Upper lobe of right lung (tissue), 1 donor: ENCODE results near the gene CHMP1A. TPM values are rescaled to one million over a fixed set of nuclear protein-coding genes. Genes with fewer than 3 reads are reported as not detected.

Source experiments
- ATAC-seq: fragments of 200-7000 bp; cut with Tn5 transposase; one replicate; pipeline ENCODE4 v1.9.1; 2020; ENCODE audit warnings: mild to moderate bottlenecking, moderate library complexity
- DNase-seq: peaks from one replicate; pipeline ENCODE4 v3.0.0-alpha.2; 2020
- H3K27ac ChIP-seq: fragments of 200-600 bp; one replicate; pipeline ENCODE4 v1.8.0; 2022
- H3K27me3 ChIP-seq: fragments of 200-600 bp; one replicate; pipeline ENCODE4 v1.8.0; 2022; ENCODE audit warnings: mild to moderate bottlenecking
- H3K36me3 ChIP-seq: fragments of 200-600 bp; one replicate; pipeline ENCODE4 v1.8.0; 2022
- H3K4me1 ChIP-seq: fragments of 200-600 bp; one replicate; pipeline ENCODE4 v1.8.0; 2022
- H3K4me3 ChIP-seq: fragments of 200-600 bp; one replicate; pipeline ENCODE4 v1.8.0; 2022; ENCODE audit warnings: mild to moderate bottlenecking
- H3K9me3 ChIP-seq: fragments of 200-600 bp; one replicate; pipeline ENCODE4 v1.8.0; 2022
- intact Hi-C: fragments of 100-400 bp; cut with DNase I; formaldehyde crosslinking; loops from one replicate; pipeline ENCODE4 v1.11.0; 2022
- total RNA-seq: library from RNA; stranded (reverse); fragmentation: NEBNext Ultra II Directional; extraction: Animal tissue kit (Norgen Biotek cat#: 25700); gene quantifications from one replicate; pipeline ENCODE4 v1.2.1, GENCODE V29; 2021
- TF ChIP-seq, protein P1 (sequence below): fragments of 200-600 bp; IDR thresholded peaks from one replicate; pipeline ENCODE4 v1.8.0; 2022; ENCODE audit warnings: antibody characterized with exemption
- donor health status: DM: no; HTN: yes; CAD: no; lungs with severe emphysema.

CHMP1A gene
- total RNA-seq, 1 donor from 2014 or later = 74.0 TPM

- Histone ChIP-seq H3K27ac (no peak overlapping the region), H3K4me1 (no peaks in the 10 kb centered on the region), H3K9me3 (no peaks in the 10 kb centered on the region), H3K36me3 (no peaks in the 10 kb centered on the region), H3K4me3 (no peak overlapping the region), H3K27me3 (no peaks in the 10 kb centered on the region)
- intact Hi-C loops = no loop called here
- ATAC-seq (no peak), DNase-seq (no peak)
- TF ChIP-seq, protein P1, sequence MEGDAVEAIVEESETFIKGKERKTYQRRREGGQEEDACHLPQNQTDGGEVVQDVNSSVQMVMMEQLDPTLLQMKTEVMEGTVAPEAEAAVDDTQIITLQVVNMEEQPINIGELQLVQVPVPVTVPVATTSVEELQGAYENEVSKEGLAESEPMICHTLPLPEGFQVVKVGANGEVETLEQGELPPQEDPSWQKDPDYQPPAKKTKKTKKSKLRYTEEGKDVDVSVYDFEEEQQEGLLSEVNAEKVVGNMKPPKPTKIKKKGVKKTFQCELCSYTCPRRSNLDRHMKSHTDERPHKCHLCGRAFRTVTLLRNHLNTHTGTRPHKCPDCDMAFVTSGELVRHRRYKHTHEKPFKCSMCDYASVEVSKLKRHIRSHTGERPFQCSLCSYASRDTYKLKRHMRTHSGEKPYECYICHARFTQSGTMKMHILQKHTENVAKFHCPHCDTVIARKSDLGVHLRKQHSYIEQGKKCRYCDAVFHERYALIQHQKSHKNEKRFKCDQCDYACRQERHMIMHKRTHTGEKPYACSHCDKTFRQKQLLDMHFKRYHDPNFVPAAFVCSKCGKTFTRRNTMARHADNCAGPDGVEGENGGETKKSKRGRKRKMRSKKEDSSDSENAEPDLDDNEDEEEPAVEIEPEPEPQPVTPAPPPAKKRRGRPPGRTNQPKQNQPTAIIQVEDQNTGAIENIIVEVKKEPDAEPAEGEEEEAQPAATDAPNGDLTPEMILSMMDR = no peak
Measured at GRCh38 chr16:89596061-89596689, 61.3 kb downstream of the CHMP1A start.

DNA sequence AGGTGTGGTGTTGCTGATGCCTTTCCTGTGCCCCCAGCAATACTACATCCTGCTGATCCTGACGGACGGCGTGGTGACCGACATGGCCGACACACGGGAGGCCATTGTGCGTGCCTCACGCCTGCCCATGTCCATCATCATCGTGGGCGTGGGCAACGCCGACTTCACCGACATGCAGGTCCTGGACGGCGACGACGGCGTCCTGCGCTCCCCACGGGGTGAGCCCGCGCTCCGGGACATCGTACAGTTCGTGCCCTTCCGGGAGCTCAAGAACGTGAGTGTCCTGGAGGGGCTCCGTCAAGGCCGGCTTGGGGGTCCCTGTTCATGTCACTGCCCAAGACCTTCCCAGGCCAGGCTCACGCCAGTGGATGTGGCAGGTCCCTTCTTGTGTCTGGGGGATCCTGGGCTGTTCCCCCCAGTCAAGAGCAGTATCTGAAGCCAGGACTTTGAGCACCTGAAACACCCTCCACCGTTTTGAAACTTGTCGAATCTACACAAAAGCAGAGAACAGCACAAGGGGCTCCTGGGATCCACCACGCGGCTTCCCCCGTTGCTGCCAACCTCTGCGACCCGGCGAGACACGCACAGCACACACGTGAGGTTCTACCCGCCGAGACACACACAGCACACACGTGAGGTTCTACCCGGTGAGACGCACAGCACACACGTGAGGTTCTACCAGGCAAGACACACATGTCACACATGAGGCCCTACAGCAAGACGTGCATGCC is 62.0 kb downstream of the CHMP1A start:
- TF ChIP-seq, protein P1 = no peak
- DNase-seq (no peak), ATAC-seq (no peak)
- Histone ChIP-seq H3K9me3 (no peaks in the 10 kb centered on the region), H3K27me3 (no peaks in the 10 kb centered on the region), H3K27ac (no peak overlapping the region), H3K4me1 (no peaks in the 10 kb centered on the region), H3K36me3 (no peaks in the 10 kb centered on the region), H3K4me3 (no peak overlapping the region)
- intact Hi-C loops = no loop called here

Other genes starting within 250 kb of the CHMP1A start
- 125 TPM for gene ANKRD11, start 167.1 kb downstream of the CHMP1A start, total RNA-seq
- gene SPG7, start 149.3 kb downstream of the CHMP1A start, total RNA-seq = 95.0 TPM
- 1,795 TPM for gene RPL13, start 97.0 kb downstream of the CHMP1A start, total RNA-seq
- 4.8 TPM for gene CPNE7, start 82.0 kb downstream of the CHMP1A start, total RNA-seq
- gene DPEP1, start 44.1 kb downstream of the CHMP1A start, total RNA-seq = 3.0 TPM
- 8.1 TPM for gene SPATA33, start 128 bp upstream of the CHMP1A start, total RNA-seq
- 81.5 TPM for gene CDK10, start 29.0 kb upstream of the CHMP1A start, total RNA-seq
- 13.3 TPM for gene SPATA2L, start 44.0 kb upstream of the CHMP1A start, total RNA-seq
- gene VPS9D1, start 63.2 kb upstream of the CHMP1A start, total RNA-seq = 15.7 TPM
- gene ZNF276, start 63.8 kb upstream of the CHMP1A start, total RNA-seq = 35.8 TPM
- 6.1 TPM for gene FANCA, start 158.9 kb upstream of the CHMP1A start, total RNA-seq
- 9.5 TPM for gene SPIRE2, start 170.8 kb upstream of the CHMP1A start, total RNA-seq
- gene TCF25, start 215.9 kb upstream of the CHMP1A start, total RNA-seq = 162 TPM